Pancreas (tissue), 10 donors: ENCODE measurements around the gene TRPT1. TPM values are rescaled to one million over a fixed set of nuclear protein-coding genes. Genes with fewer than 3 reads are reported as not detected.

Experiments used
- ATAC-seq, 4 donors: fragments of 200-7000 bp; cut with Tn5 transposase; one replicate each; pipeline versions ENCODE4 v1.8.0 to v1.9.1; 2020; ENCODE audit warnings: mild to moderate bottlenecking in 4 of 4, moderate library complexity in 4 of 4
- DNase-seq, 6 donors: peaks; one replicate each; pipeline ENCODE4 v3.0.0-alpha.2; 2020
- FAIRE-seq: peaks from 2 replicates; lab custom pipeline; 2012; peaks lifted over from hg19 to GRCh38; lab: Jason Lieb, UNC
- H3K27ac ChIP-seq, 4 donors: fragments of 200-600 bp; sonication (generic); 1 replicate in 3 of 4; 2 replicates in 1 of 4; pipeline versions ENCODE4 v1.5.0 to v1.8.0; 2020
- H3K27me3 ChIP-seq, 4 donors: fragments of 200-600 bp; one replicate each; pipeline ENCODE4 v1.8.0; 2021
- H3K36me3 ChIP-seq, 3 donors: fragments of 200-600 bp; sonication (generic) in 1 of 3; one replicate each; pipeline versions ENCODE4 v1.5.0 to v1.8.0; 2020 to 2021
- H3K4me1 ChIP-seq, 3 donors: fragments of 200-600 bp; one replicate each; pipeline ENCODE4 v1.8.0; 2021
- H3K4me3 ChIP-seq, 4 donors: fragments of 200-600 bp; sonication (generic) in 2 of 4; one replicate each; pipeline versions ENCODE4 v1.5.0 to v1.8.0; 2020 to 2021
- H3K9me3 ChIP-seq, 4 donors: fragments of 200-600 bp; one replicate each; pipeline ENCODE4 v1.8.0; 2021
- WGBS, 2 donors: extraction: QIAGEN DNeasy Blood & Tissue Kit; methylation state at CpG; one replicate each; pipeline ENCODE4 v1.1.7; 2013; 5-methylcytosine and 5-hydroxymethylcytosine counted together
- intact Hi-C, 3 donors: fragments of 100-400 bp; cut with DNase I; formaldehyde crosslinking; loops; one replicate each; pipeline versions ENCODE4 v1.11.1 to v1.14.2; 2022
- polyA plus RNA-seq, 2 donors: library from polyadenylated mRNA; stranded (reverse); fragments of 200-250 nt; gene quantifications; one replicate each; pipeline ENCODE4 v1.2.3, GENCODE V29; 2013
- total RNA-seq, 6 donors: library from RNA; stranded (reverse); fragmentation: NEBNext Ultra II Directional in 4 of 6; extraction: Animal tissue kit (Norgen Biotek cat#: 25700) in 4 of 6; gene quantifications; one replicate each; pipeline versions ENCODE4 v1.2.1 to v1.2.4, GENCODE V29; 2021 to 2023
- TF ChIP-seq, protein P1 (sequence below), 4 donors: fragments of 200-600 bp; sonication (generic) in 3 of 4; IDR thresholded peaks; one replicate each; pipeline versions ENCODE4 v1.5.0 to v1.8.0; 2021; ENCODE audit warnings: antibody characterized with exemption in 4 of 4
- donor health status: healthy with polysubstance abuse.
- donor health status: DM: no; HTN: no; CAD: no; lungs with moderate emphysema.
- donor health status: DM: no; HTN: no; CAD: no.
- donor health status: control.
- donor health status: control.
- donor health status: Bipolar disorder and iron deficiency.
- donor health status: DM: yes; HTN: yes; CAD: no.
- donor health status: DM: no; HTN: no; CAD: no.
- donor health status: DM: no; HTN: no; CAD: no.
- donor health status: DM: yes; HTN: yes; CAD: no.

The TRPT1 gene
- total and polyA plus RNA-seq, 8 donors, result 18.6 to 78.7 (median 28.1) TPM

DNA sequence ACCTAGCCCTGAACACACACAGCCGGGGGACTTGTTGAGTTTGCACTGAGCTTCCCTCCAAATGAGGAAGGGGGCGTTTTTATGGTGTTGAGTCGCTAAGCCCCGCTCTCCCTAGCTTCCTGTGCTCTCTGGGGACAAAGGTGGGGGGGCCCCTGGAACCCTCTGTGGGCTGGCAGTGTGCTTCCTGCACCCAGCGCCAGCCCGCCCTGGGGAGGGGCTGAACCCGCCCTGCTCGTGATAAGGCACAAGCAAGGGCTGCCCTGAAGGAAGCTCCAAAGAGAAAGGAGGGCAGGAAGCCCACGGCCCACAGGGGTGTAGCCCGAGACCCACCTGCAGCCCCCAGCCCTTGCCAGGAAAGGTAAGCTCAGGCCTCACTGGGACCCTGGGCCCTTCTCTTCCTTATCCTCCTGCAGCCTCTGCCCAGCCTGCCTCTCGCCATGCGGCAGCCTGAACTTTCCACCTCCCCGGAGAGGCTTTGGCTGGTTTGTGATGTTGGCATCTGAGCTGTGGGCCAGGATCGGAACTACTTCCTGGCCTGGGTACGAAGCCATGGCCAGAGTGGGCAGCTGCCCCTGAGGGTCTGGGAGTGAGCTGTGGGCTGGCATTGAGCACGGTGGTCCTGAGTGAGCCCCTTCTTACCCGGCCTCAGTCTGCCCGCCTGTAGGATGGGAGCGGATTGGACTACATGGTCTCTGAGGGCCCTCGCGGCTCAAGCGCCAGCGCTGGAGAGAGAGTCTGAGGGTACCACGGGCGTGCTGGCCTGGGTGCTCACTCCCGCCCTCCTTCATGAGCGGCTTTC is 19.3 kb downstream of the TRPT1 start, which contains the start of gene FERMT3:
TSS of gene FERMT3 (plus strand) at position 265 of the 799 bp plus-strand sequence. CDS start 644 bp downstream, outside the sequence.
- 81 to 83% methylated on average over 24 to 27 of the region's 27 CpGs for WGBS, 2 donors
- DNase-seq, result peak in 3 of 6 donors; percentile 50 to 60 (median 50)
- H3K4me3 ChIP-seq, result peak within 1 kb of the TSS in 1 of 4 donors; percentile 40
- H3K27ac ChIP-seq, result peak within 1 kb of the TSS in 2 of 4 donors; percentile 68 to 75
- H3K4me1 ChIP-seq, result peaks cover 0 to 3% (median 0%) of the 10 kb centered on the region in 3 donors
- TF ChIP-seq, protein P1, sequence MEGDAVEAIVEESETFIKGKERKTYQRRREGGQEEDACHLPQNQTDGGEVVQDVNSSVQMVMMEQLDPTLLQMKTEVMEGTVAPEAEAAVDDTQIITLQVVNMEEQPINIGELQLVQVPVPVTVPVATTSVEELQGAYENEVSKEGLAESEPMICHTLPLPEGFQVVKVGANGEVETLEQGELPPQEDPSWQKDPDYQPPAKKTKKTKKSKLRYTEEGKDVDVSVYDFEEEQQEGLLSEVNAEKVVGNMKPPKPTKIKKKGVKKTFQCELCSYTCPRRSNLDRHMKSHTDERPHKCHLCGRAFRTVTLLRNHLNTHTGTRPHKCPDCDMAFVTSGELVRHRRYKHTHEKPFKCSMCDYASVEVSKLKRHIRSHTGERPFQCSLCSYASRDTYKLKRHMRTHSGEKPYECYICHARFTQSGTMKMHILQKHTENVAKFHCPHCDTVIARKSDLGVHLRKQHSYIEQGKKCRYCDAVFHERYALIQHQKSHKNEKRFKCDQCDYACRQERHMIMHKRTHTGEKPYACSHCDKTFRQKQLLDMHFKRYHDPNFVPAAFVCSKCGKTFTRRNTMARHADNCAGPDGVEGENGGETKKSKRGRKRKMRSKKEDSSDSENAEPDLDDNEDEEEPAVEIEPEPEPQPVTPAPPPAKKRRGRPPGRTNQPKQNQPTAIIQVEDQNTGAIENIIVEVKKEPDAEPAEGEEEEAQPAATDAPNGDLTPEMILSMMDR (IDR thresholded peaks at IDR 0.05), result no peak
- intact Hi-C loops, result loop anchor here in 2 of 3 donors (5.0 to 10.0 kb wide), 3 partner anchors 56 to 88 kb away; partner anchors contain the start of gene KCNK4 (in 2 of the 2)
- no peak for FAIRE-seq
- H3K36me3 ChIP-seq, result peaks cover 0 to 22% (median 15%) of the 10 kb centered on the region in 3 donors
- no peaks in the 10 kb centered on the region for H3K9me3 ChIP-seq
- peak in 3 of 4 donors; percentile 32 to 54 (median 43) for ATAC-seq
- no peaks in the 10 kb centered on the region for H3K27me3 ChIP-seq

DNA sequence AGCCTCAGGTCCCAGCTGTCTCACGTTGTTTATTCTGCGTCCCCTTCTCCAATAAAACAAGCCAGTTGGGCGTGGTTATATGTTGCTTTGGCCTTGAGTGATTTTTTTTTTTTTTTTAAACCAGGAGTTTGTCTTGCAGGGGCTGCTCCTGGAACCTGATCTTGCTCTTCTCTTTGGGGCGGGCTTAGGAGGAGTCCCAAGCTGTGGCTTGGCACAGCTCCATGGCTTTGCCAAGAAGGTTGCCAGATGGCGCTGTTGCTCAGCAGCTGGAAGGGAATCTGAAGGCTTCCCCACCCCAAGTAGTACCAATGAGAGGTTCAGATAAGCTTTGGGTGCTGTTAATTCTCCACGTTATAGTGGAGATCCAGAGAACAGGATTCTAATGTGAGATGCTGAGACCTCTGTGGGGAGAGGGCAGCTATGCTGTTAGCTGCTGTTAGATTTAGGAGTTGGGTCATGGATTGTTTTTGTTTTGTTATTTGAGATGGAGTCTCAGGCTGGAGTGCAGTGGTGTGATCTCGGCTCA is 21.5 kb downstream of the TRPT1 start:
- no peak for FAIRE-seq
- Histone ChIP-seq H3K9me3 (no peaks in the 10 kb centered on the region), H3K27ac (peak overlapping the region in 1 of 4 donors; percentile 4), H3K27me3 (no peaks in the 10 kb centered on the region), H3K36me3 (peaks cover 4 to 34% (median 15%) of the 10 kb centered on the region in 3 donors), H3K4me1 (peaks cover 0 to 3% (median 0%) of the 10 kb centered on the region in 3 donors), H3K4me3 (no peak overlapping the region)
- peak; percentile 79 to 92 (median 87) for DNase-seq
- intact Hi-C loops, result loop anchor here in 1 of 3 donors (10.0 kb wide), 1 partner anchor 90 kb away; the partner anchor contains the start of gene KCNK4
- WGBS, 2 donors, result 23 to 27% methylated on average over 7 of the region's 7 CpGs
- TF ChIP-seq, protein P1 (IDR thresholded peaks at IDR 0.05), result peak; percentile 27 to 48 (median 42)
- peak; percentile 79 to 87 (median 82) for ATAC-seq

DNA sequence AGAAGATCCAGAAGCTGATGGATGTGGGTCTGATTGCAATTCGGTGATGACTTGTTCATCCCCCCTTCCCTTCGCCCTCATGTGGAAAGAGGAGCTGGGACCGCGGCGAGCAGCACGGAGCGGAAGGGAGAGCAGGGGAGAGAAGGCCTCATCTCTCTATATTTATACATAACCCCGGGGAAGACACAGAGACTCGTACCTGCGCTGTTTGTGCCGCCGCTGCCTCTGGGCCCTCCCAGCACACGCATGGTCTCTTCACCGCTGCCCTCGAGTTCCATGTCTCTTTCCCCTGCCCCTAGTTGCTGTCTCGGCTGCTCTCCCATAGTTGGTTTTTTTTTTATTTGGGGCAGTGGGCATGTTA is 21.9 kb downstream of the TRPT1 start:
- intact Hi-C loops, result loop anchor here in 1 of 3 donors (10.0 kb wide), 1 partner anchor 91 kb away; the partner anchor contains the start of gene KCNK4
- Histone ChIP-seq H3K36me3 (peaks cover 4 to 34% (median 15%) of the 10 kb centered on the region in 3 donors), H3K4me3 (no peak overlapping the region), H3K4me1 (peaks cover 0 to 3% (median 0%) of the 10 kb centered on the region in 3 donors), H3K27ac (no peak overlapping the region), H3K9me3 (no peaks in the 10 kb centered on the region), H3K27me3 (no peaks in the 10 kb centered on the region)
- FAIRE-seq (no peak), ATAC-seq (no peak), DNase-seq (no peak)
- TF ChIP-seq, protein P1 (IDR thresholded peaks at IDR 0.05), result no peak
- 79% methylated on average over 15 to 16 of the region's 16 CpGs for WGBS, 2 donors

DNA sequence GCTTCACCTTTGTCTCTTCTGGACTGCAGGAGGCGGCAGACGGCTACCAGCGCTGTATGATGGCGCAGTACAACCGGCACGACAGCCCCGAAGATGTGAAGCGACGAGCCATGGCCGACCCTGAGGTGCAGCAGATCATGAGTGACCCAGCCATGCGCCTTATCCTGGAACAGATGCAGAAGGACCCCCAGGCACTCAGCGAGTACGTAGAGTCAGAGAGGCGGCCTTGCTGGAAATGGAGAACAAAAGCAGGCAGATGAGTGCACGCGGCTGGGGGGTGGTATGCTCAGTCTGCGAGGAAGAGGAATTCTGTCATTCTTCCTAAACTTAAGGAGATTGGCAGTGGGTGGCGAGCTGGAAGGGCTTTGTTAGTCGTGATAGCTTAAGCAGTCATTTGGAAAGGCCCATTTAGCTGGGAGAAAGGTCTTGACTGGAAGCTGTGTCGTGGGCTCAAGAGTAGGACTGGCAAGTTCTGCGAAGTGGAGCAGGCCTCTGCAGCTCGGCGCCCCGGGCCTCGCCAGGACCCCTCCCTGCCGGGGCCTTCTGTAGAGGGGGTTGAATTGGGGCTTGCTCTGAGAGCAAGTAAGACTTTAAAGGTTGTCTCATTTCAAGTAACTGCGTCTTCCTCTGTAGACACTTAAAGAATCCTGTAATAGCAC is 22.4 kb downstream of the TRPT1 start:
- intact Hi-C loops, result loop anchor here in 1 of 3 donors (10.0 kb wide), 1 partner anchor 91 kb away; the partner anchor contains the start of gene KCNK4
- ATAC-seq, result no peak
- H3K27me3 ChIP-seq, result no peaks in the 10 kb centered on the region
- peaks cover 4 to 34% (median 15%) of the 10 kb centered on the region in 3 donors for H3K36me3 ChIP-seq
- 89 to 93% methylated on average over 27 of the region's 27 CpGs for WGBS, 2 donors
- no peaks in the 10 kb centered on the region for H3K9me3 ChIP-seq
- no peak for FAIRE-seq
- peaks cover 0 to 3% (median 0%) of the 10 kb centered on the region in 3 donors for H3K4me1 ChIP-seq
- no peak for DNase-seq
- TF ChIP-seq, protein P1 (IDR thresholded peaks at IDR 0.05), result no peak
- no peak overlapping the region for H3K27ac ChIP-seq
- no peak overlapping the region for H3K4me3 ChIP-seq
